ENCODE data around the gene UQCR11.

- TF ChIP-seq CTCF (IDR thresholded peaks at IDR 0.05) (no peak), POLR2A (IDR thresholded peaks at IDR 0.05) (no peak), POLR2AphosphoS5 (IDR thresholded peaks at IDR 0.05) (no peak)
Measured at GRCh38 chr19:1571358-1571757, 33.9 kb downstream of the UQCR11 start.

Data from upper lobe of left lung (tissue), 4 donors.